MM.1S (cell line): ENCODE measurements around the gene POC1A.

Experiments
- DNase-seq: peaks from one replicate; pipeline ENCODE4 v3.0.0-alpha.2; 2015
- H2AFZ ChIP-seq: fragments of 300-600 bp; sonication (generic); 2 replicates; pipeline ENCODE4 v1.6.0; 2016; ENCODE audit warnings: antibody characterized with exemption, low read length
- H3F3A ChIP-seq: fragments of 300-600 bp; sonication (generic); 2 replicates; pipeline ENCODE4 v1.6.1; 2016; ENCODE audit warnings: mild to moderate bottlenecking, antibody characterized with exemption, low read length, moderate library complexity, mixed read lengths; ENCODE audit not compliant: insufficient read depth
- H3K27ac ChIP-seq: fragments of 300-600 bp; sonication (generic); 2 replicates; pipeline ENCODE4 v1.5.1; 2016; ENCODE audit warnings: mild to moderate bottlenecking, low read length
- H3K27me3 ChIP-seq: fragments of 300-600 bp; sonication (generic); replicated peaks from 2 replicates; pipeline ENCODE4 v1.6.0; 2016; ENCODE audit warnings: low read length; ENCODE audit not compliant: insufficient read depth
- H3K36me3 ChIP-seq: fragments of 300-600 bp; sonication (generic); replicated peaks from 2 replicates; pipeline ENCODE4 v1.6.1; 2016; ENCODE audit warnings: mild to moderate bottlenecking, low read length, mixed read lengths; ENCODE audit not compliant: insufficient read depth
- H3K4me1 ChIP-seq: fragments of 300-600 bp; sonication (generic); 2 replicates; pipeline ENCODE4 v1.6.1; 2016; ENCODE audit warnings: low read length, mixed read lengths
- H3K4me2 ChIP-seq: fragments of 300-600 bp; sonication (generic); 2 replicates; pipeline ENCODE4 v1.6.0; 2016; ENCODE audit warnings: low read depth, low read length
- H3K4me3 ChIP-seq: fragments of 300-600 bp; sonication (generic); 2 replicates; pipeline ENCODE4 v1.5.1; 2016; ENCODE audit warnings: low read length, mixed read lengths
- H3K79me2 ChIP-seq: fragments of 300-600 bp; sonication (generic); 2 replicates; pipeline ENCODE4 v1.6.1; 2016; ENCODE audit warnings: mixed run types, low read length, mixed read lengths
- H3K9ac ChIP-seq: fragments of 300-600 bp; sonication (generic); 2 replicates; pipeline ENCODE4 v1.6.1; 2016; ENCODE audit warnings: low read length, mixed read lengths
- H3K9me2 ChIP-seq: fragments of 300-600 bp; sonication (generic); replicated peaks from 2 replicates; pipeline ENCODE4 v1.6.1; 2016; ENCODE audit warnings: mild to moderate bottlenecking, low read length, mixed read lengths; ENCODE audit not compliant: insufficient read depth
- H3K9me3 ChIP-seq: fragments of 300-600 bp; sonication (generic); replicated peaks from 2 replicates; pipeline ENCODE4 v1.6.1; 2016; ENCODE audit warnings: mild to moderate bottlenecking, low read length, mixed read lengths; ENCODE audit not compliant: insufficient read depth
- H4K20me1 ChIP-seq: fragments of 300-600 bp; sonication (generic); 2 replicates; pipeline ENCODE4 v1.6.1; 2016; ENCODE audit warnings: mild to moderate bottlenecking, low read length, moderate library complexity, mixed read lengths; ENCODE audit not compliant: insufficient read depth
- EZH2 ChIP-seq: fragments of 300-600 bp; sonication (generic); optimal IDR thresholded peaks from 2 replicates; pipeline ENCODE3; 2017; ENCODE audit warnings: low read depth, mild to moderate bottlenecking, antibody characterized with exemption, low read length, mixed read lengths
- EZH2phosphoT487 ChIP-seq: fragments of 300-600 bp; sonication (generic); IDR thresholded peaks from 2 replicates; pipeline ENCODE4 v1.6.1; 2018; ENCODE audit warnings: antibody characterized with exemption, low read length
- TF ChIP-seq, protein P1 (sequence below): fragments of 300-600 bp; sonication (generic); IDR thresholded peaks from 2 replicates; pipeline ENCODE4 v1.5.1; 2016; ENCODE audit warnings: antibody characterized with exemption, low read length, mixed read lengths

Gene POC1A

GRCh38 chr3:52154135-52155094 is at the start of gene POC1A:
TSS of gene POC1A (minus strand) at chr3:52154423. CDS start at chr3:52154372, 51 bp downstream.
- H3K4me1 ChIP-seq, result no peaks in the 10 kb centered on the region
- DNase-seq, result peak; percentile 96
- H3K9ac ChIP-seq, result peak within 1 kb of the TSS; percentile 67
- no peaks in the 10 kb centered on the region for H3K36me3 ChIP-seq
- peak within 1 kb of the TSS; percentile 82 for H3K4me2 ChIP-seq
- H3K9me3 ChIP-seq, result no peaks in the 10 kb centered on the region
- no peaks in the 10 kb centered on the region for H4K20me1 ChIP-seq
- H3F3A ChIP-seq, result peaks cover 15% of the 10 kb centered on the region; the same call in 1 of the 2 replicates
- peak within 1 kb of the TSS; percentile 70; the same call in 1 of the 2 replicates for H3K27ac ChIP-seq
- no peaks in the 10 kb centered on the region for H3K9me2 ChIP-seq
- TF ChIP-seq, protein P1, sequence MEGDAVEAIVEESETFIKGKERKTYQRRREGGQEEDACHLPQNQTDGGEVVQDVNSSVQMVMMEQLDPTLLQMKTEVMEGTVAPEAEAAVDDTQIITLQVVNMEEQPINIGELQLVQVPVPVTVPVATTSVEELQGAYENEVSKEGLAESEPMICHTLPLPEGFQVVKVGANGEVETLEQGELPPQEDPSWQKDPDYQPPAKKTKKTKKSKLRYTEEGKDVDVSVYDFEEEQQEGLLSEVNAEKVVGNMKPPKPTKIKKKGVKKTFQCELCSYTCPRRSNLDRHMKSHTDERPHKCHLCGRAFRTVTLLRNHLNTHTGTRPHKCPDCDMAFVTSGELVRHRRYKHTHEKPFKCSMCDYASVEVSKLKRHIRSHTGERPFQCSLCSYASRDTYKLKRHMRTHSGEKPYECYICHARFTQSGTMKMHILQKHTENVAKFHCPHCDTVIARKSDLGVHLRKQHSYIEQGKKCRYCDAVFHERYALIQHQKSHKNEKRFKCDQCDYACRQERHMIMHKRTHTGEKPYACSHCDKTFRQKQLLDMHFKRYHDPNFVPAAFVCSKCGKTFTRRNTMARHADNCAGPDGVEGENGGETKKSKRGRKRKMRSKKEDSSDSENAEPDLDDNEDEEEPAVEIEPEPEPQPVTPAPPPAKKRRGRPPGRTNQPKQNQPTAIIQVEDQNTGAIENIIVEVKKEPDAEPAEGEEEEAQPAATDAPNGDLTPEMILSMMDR, result no peak
- TF ChIP-seq EZH2phosphoT487, result no peak
- TF ChIP-seq EZH2, result no peak
- H2AFZ ChIP-seq, result peak within 1 kb of the TSS; percentile 91
- H3K4me3 ChIP-seq, result peak within 1 kb of the TSS; percentile 89
- H3K27me3 ChIP-seq, result no peaks in the 10 kb centered on the region
- H3K79me2 ChIP-seq, result peaks cover 21% of the 10 kb centered on the region

DNA sequence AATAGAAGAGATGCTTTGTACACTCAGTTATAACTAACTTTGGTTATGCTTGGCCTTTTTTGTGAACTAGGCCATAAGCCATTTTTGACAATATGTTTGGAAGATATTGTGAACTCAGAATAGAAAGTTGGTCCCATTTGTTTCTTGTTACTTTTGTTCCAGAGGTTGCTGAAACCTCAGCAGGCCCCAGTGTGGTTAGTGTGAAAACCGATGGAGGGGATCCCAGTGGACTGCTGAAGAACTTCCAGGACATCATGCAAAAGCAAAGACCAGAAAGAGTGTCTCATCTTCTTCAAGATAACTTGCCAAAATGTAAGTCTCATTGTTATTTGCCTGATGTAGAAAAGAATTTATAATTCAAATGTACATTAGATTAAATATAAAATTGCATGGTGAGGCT is 49.5 kb upstream of the POC1A start:
- DNase-seq, result no peak
- Histone ChIP-seq H3K4me1 (peaks cover 8% of the 10 kb centered on the region), H3K79me2 (peaks cover 9% of the 10 kb centered on the region), H3K27ac (no peak overlapping the region), H3K9me2 (no peaks in the 10 kb centered on the region), H3K4me3 (no peak overlapping the region), H3K27me3 (no peaks in the 10 kb centered on the region), H3K4me2 (no peak overlapping the region), H3K9me3 (no peaks in the 10 kb centered on the region), H2AFZ (no peak overlapping the region), H3K9ac (no peak overlapping the region), H3K36me3 (peaks cover 4% of the 10 kb centered on the region), H3F3A (no peaks in the 10 kb centered on the region), H4K20me1 (no peaks in the 10 kb centered on the region)
- TF ChIP-seq EZH2 (no peak), EZH2phosphoT487 (no peak)
- TF ChIP-seq, protein P1, result no peak

DNA sequence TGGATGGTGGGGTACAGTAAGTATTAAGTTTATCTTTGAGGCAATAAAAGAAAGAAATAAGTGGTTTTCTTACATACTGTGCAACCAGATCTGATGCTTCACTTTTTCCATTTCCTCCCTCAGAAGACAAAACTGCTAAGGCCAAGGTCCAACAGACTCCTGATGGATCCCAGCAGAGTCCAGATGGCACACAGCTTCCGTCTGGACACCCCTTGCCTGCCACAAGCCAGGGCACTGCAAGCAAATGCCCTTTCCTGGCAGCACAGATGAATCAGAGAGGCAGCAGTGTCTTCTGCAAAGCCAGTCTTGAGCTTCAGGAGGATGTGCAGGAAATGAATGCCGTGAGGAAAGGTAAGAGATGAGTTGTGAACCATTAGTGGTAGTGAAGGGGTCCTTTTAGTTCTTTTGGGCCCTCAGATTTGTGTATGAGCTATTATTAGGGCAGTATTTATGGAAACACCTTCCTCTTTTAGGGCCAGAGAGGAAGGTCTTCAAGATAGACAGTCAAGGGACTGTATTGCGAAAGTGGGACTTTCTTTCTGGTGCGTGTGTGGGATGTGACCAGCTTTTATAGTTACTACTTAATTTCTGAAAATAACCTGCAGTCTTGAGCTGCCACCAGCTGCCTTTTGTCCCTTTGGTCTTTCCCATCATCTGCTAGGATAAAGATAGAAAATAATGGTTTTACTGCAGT is 48.3 kb upstream of the POC1A start:
- peaks cover 9% of the 10 kb centered on the region for H3K4me1 ChIP-seq
- no peaks in the 10 kb centered on the region; the same call in none of the 2 replicates for H3K36me3 ChIP-seq
- no peaks in the 10 kb centered on the region for H3K9me2 ChIP-seq
- no peak overlapping the region for H3K4me2 ChIP-seq
- no peaks in the 10 kb centered on the region for H4K20me1 ChIP-seq
- H3F3A ChIP-seq, result no peaks in the 10 kb centered on the region
- no peak overlapping the region for H3K4me3 ChIP-seq
- no peak overlapping the region for H3K9ac ChIP-seq
- H3K27ac ChIP-seq, result no peak overlapping the region
- TF ChIP-seq EZH2, result no peak
- TF ChIP-seq EZH2phosphoT487, result no peak
- TF ChIP-seq, protein P1, result no peak
- no peak for DNase-seq
- H3K27me3 ChIP-seq, result no peaks in the 10 kb centered on the region
- H3K9me3 ChIP-seq, result no peaks in the 10 kb centered on the region
- H3K79me2 ChIP-seq, result peaks cover 16% of the 10 kb centered on the region
- no peak overlapping the region for H2AFZ ChIP-seq
